GM21447 (cell line): Measurements from ENCODE around the gene MCHR2.
A peak's percentile ranks its signal among the peaks of the same experiment; 100 is the strongest.

ENCODE experiments used
- ATAC-seq: cut with Tn5 transposase; IDR thresholded peaks from one replicate; pipeline ENCODE4 v1.9.1; 2021; ENCODE audit not compliant: unreplicated experiment

The MCHR2 gene

GRCh38 chr6:99905209-99906106, 88.6 kb downstream of the MCHR2 start:
- peak; percentile 88 for ATAC-seq

- no peak for ATAC-seq
Measured at GRCh38 chr6:99901596-99902384, 92.2 kb downstream of the MCHR2 start.

GRCh38 chr6:99894815-99895214, 99.2 kb downstream of the MCHR2 start:
- ATAC-seq, result no peak

- no peak for ATAC-seq
Measured at GRCh38 chr6:99887066-99887465, 107.0 kb downstream of the MCHR2 start.

GRCh38 chr6:99885051-99885450, 109.0 kb downstream of the MCHR2 start:
- no peak for ATAC-seq

- no peak for ATAC-seq
Measured at GRCh38 chr6:99882128-99882702, 111.8 kb downstream of the MCHR2 start.

GRCh38 chr6:99879431-99879830, 114.6 kb downstream of the MCHR2 start:
- no peak for ATAC-seq

GRCh38 chr6:99875068-99875467, 119.0 kb downstream of the MCHR2 start:
- ATAC-seq, result no peak

- no peak for ATAC-seq
Measured at GRCh38 chr6:99873084-99873483, 120.9 kb downstream of the MCHR2 start.

GRCh38 chr6:99871641-99872040, 122.4 kb downstream of the MCHR2 start:
- no peak for ATAC-seq
